ENCODE data around the gene OSCP1.

DNA sequence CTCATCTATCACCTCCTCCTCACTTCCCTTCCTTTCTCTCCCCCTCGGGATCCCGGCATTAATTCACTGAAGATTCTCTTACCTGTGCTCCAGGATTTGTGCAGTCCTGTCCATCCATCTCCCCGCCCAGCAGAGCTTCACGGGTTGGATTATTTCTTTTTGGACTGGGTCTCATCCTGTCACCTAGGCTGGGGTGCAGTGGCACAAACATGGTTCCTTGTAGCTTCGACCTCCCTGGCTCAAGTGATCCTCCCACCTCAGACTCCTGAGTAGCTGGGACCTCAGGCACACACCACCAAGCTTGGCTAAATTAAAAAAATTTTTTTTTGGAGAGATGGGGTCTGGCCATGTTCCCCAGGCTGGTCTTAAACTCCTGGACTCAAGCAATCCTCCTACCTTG is 44.7 kb upstream of the OSCP1 start:
- TF ChIP-seq, protein P1, sequence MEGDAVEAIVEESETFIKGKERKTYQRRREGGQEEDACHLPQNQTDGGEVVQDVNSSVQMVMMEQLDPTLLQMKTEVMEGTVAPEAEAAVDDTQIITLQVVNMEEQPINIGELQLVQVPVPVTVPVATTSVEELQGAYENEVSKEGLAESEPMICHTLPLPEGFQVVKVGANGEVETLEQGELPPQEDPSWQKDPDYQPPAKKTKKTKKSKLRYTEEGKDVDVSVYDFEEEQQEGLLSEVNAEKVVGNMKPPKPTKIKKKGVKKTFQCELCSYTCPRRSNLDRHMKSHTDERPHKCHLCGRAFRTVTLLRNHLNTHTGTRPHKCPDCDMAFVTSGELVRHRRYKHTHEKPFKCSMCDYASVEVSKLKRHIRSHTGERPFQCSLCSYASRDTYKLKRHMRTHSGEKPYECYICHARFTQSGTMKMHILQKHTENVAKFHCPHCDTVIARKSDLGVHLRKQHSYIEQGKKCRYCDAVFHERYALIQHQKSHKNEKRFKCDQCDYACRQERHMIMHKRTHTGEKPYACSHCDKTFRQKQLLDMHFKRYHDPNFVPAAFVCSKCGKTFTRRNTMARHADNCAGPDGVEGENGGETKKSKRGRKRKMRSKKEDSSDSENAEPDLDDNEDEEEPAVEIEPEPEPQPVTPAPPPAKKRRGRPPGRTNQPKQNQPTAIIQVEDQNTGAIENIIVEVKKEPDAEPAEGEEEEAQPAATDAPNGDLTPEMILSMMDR (optimal IDR thresholded peaks at IDR 0.05 in 1 of 3, IDR thresholded peaks at IDR 0.05 in 1 of 3, conservative IDR thresholded peaks at IDR 0.05 in 1 of 3; ENCODE audit: extremely low read depth in 1 of 3, insufficient read depth in 2 of 3, low read length in 3 of 3), result no peak
- TF ChIP-seq EZH2 (IDR thresholded peaks at IDR 0.05; ENCODE audit: low read length), result no peak
